Measurements from ENCODE around the gene NUCB2. TPM values are rescaled to one million over a fixed set of nuclear protein-coding genes. Genes with fewer than 3 reads are reported as not detected.
A peak's percentile ranks its signal among the peaks of the same experiment; 100 is the strongest.

The NUCB2 gene
- total and polyA plus RNA-seq, 12 donors = 78.8 to 175 (median 106) TPM

- intact Hi-C loops (cut with DNase I) = loop anchor here in 2 of 10 donors (5.0 kb wide), 2 partner anchors 77 to 122 kb away; partner anchors contain the start of gene NUCB2 (in 2 of the 2)
- H3K27ac ChIP-seq = no peak overlapping the region
- 34 to 36% methylated on average over 3 of the region's 3 CpGs for WGBS, 2 donors
- DNase-seq (peak in 1 of 2 donors; percentile 79), ATAC-seq (peak in 5 of 8 donors; percentile 44 to 76 (median 59))
- peaks cover 0 to 4% (median 0%) of the 10 kb centered on the region in 9 donors for H3K36me3 ChIP-seq
- H3K4me1 ChIP-seq = peaks cover 0 to 34% (median 16%) of the 10 kb centered on the region in 9 donors
- peaks cover 0 to 4% (median 0%) of the 10 kb centered on the region in 7 donors for H3K27me3 ChIP-seq
- peak overlapping the region in 2 of 10 donors; percentile 72 to 74 for H3K4me3 ChIP-seq
- peaks cover 0 to 7% (median 0%) of the 10 kb centered on the region in 11 donors for H3K9me3 ChIP-seq
- TF ChIP-seq, protein P1, sequence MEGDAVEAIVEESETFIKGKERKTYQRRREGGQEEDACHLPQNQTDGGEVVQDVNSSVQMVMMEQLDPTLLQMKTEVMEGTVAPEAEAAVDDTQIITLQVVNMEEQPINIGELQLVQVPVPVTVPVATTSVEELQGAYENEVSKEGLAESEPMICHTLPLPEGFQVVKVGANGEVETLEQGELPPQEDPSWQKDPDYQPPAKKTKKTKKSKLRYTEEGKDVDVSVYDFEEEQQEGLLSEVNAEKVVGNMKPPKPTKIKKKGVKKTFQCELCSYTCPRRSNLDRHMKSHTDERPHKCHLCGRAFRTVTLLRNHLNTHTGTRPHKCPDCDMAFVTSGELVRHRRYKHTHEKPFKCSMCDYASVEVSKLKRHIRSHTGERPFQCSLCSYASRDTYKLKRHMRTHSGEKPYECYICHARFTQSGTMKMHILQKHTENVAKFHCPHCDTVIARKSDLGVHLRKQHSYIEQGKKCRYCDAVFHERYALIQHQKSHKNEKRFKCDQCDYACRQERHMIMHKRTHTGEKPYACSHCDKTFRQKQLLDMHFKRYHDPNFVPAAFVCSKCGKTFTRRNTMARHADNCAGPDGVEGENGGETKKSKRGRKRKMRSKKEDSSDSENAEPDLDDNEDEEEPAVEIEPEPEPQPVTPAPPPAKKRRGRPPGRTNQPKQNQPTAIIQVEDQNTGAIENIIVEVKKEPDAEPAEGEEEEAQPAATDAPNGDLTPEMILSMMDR (IDR thresholded peaks at IDR 0.05) = peak; percentile 53 to 79 (median 69)
Measured at GRCh38 chr11:17354601-17354991, 78.1 kb downstream of the NUCB2 start.

- no peaks in the 10 kb centered on the region for H3K27me3 ChIP-seq
- H3K9me3 ChIP-seq = peaks cover 0 to 41% (median 26%) of the 10 kb centered on the region in 11 donors
- DNase-seq = no peak
- ATAC-seq = no peak
- TF ChIP-seq, protein P1 (IDR thresholded peaks at IDR 0.05) = no peak
- peaks cover 0 to 4% (median 0%) of the 10 kb centered on the region in 9 donors for H3K4me1 ChIP-seq
- 83 to 96% methylated on average over 1 of the region's 1 CpG for WGBS, 2 donors
- H3K36me3 ChIP-seq = peaks cover 0 to 45% (median 14%) of the 10 kb centered on the region in 9 donors
- H3K4me3 ChIP-seq = no peak overlapping the region
- intact Hi-C loops (cut with DNase I) = no loop called here
- H3K27ac ChIP-seq = no peak overlapping the region
Measured at GRCh38 chr11:17366495-17366894, 90.0 kb downstream of the NUCB2 start.

DNA sequence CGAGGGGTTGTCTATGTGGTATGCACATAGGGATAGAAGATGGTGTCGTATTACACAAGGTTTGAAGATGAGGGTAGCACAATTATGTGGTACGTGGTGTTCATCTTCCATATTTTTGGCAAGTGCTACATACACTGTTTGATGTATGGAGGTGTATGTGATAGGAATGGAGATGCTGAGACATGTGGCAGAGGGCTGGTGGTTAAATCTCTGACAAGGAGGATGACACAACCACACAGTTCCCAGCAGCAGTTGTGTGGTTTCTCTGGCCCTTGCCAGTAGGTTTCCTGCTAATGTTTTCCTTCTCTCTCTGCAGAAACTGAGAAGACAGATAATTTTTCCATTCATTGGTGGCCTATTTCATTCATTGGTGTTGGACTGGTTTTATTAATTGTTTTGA is 92.0 kb downstream of the NUCB2 start:
- WGBS, 2 donors = 91 to 93% methylated on average over 3 of the region's 3 CpGs
- Histone ChIP-seq H3K9me3 (peaks cover 0 to 61% (median 44%) of the 10 kb centered on the region in 11 donors), H3K4me1 (peaks cover 0 to 4% (median 0%) of the 10 kb centered on the region in 9 donors), H3K36me3 (peaks cover 0 to 66% (median 27%) of the 10 kb centered on the region in 9 donors), H3K4me3 (no peak overlapping the region), H3K27me3 (no peaks in the 10 kb centered on the region), H3K27ac (no peak overlapping the region)
- no peak for ATAC-seq
- TF ChIP-seq, protein P1 (IDR thresholded peaks at IDR 0.05) = no peak
- intact Hi-C loops (cut with DNase I) = no loop called here
- DNase-seq = no peak

DNA sequence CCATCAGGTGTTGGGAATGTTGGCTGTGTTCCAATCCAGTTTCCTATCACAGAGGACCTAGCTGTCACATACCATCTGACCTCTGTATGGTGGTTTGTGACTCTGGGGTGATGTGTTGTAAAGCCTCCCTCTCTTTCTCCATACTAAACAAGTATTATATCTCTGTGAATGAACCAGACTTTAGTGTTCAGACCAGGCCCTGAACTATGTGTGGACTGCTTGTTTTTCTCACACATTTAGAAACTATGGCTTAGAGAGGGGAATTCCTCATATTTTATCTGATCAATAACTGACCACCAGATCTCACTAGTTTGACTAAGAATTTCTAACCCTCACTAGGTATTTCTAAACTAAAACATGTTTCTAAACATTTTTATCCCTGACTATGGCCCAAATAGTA is 92.6 kb downstream of the NUCB2 start:
- Histone ChIP-seq H3K27me3 (no peaks in the 10 kb centered on the region), H3K4me1 (peaks cover 0 to 4% (median 0%) of the 10 kb centered on the region in 9 donors), H3K36me3 (peaks cover 0 to 71% (median 27%) of the 10 kb centered on the region in 9 donors), H3K9me3 (peaks cover 0 to 66% (median 45%) of the 10 kb centered on the region in 11 donors), H3K27ac (no peak overlapping the region), H3K4me3 (no peak overlapping the region)
- DNase-seq (no peak), ATAC-seq (no peak)
- TF ChIP-seq, protein P1 (IDR thresholded peaks at IDR 0.05) = no peak
- intact Hi-C loops (cut with DNase I) = no loop called here

All from heart right ventricle (tissue), 16 donors.